Stimulated activated CD4-positive, alpha-beta T cell treated with anti-CD3 and anti-CD28 coated beads, Interleukin-15, amount 100 ng/mL, for 24 hours (primary cell): ENCODE data around the gene HOXB4.

ENCODE experiments used
- DNase-seq: peaks from one replicate; pipeline ENCODE4 v3.0.0-alpha.2; 2020

HOXB4 gene

DNA sequence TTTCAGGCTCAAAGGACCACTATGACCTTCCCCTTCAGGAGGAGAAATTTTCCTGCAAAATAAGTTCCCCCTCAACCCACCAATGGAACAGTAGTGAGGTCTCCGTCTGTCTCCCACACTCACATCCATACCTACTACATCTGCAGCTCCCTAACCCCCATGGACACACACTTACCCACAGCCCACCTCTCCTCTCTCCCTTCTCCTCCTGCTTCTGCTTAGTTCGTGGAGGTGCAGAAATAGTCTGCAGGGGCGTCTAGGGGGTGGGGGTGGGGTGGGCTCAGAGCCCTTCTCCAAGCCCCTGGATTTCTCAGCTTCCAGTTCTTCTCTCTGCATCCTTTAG lies 8.9 kb downstream of the HOXB4 start:
- no peak for DNase-seq

DNA sequence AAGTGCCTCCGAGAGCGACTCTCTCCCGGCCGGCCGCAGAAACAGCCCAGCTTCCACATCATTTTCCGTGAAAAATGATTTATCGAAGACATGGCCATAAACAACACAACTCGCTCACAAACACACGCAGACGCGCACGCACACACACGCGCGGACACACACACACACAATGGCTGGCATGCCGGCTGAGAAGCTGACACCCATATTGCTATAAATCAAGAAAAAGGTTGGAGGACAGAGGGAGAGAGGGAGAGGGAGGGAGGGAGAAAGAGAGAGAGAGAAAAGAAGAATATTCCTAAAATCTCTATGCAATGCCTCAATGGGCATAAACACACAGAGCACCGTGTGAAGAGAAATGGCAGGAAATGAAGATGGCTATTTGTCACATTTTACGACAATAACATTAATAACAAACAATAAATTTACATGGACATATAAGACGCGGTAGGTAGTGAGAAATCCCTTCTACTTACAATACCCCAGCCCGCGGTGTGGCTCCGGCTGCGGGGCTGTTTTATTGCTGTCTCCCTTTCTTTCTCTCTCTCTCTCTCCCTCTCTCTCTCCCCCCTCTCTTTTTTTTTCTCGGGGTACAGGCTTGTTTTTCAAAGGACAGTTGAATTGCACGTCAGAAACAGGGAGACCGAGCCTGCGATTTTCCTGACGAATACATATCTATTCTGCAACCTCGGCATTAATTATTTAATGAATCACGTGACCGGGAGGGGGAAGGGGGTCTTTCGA lies 9.5 kb downstream of the HOXB4 start:
- no peak for DNase-seq

DNA sequence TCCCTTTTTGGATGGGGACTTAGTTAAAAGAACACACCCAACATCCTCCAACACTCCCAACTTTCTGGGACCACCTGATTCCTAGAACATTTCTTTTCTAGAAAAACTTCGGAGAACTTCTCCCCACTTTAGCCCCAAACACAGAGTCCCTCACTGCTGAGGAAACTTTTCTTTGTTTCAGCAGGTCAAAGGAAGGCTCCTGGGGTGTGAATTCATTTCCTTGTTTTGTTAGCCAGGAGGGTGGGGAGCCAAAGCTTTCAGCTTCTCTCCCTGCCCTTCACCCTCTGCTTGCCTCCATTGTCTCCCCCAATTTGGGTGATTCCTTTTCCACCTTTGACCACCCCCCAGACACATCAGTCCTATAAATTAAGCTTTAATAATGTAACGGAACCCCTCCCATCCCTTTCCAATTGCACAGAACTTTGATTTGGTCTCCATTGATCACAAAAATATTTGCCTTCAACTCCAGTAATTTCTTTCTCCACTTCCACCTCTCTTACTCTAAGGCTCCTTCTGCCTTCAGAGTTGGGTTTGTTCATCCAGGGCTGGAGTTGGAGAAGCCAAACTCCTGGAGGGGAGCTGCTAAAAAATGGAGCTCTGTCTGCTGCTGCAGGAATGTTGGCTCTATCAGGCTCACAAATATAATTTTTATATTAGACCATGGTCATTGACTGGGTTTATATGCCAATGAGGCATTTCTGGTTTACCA lies 10.3 kb downstream of the HOXB4 start:
- no peak for DNase-seq

DNA sequence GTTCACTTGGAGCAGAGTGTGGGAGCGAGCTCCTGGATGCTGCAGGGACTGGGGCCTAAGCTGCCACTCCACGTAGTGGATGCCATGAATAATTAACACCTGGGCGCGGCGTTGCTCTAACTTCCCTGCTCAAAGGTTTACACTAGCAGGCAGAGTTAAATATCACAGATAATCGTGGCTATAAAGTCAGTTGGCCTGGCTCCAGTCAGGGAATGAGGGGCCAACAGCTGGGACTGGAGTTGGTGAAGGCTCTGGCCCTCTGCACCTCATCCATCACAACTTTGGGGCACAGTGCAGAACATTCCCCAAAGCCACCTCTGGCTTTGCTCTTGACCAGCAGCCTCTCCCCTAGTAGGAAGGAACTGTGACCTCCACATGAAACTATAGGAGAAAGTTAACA lies 10.9 kb downstream of the HOXB4 start:
- no peak for DNase-seq

DNA sequence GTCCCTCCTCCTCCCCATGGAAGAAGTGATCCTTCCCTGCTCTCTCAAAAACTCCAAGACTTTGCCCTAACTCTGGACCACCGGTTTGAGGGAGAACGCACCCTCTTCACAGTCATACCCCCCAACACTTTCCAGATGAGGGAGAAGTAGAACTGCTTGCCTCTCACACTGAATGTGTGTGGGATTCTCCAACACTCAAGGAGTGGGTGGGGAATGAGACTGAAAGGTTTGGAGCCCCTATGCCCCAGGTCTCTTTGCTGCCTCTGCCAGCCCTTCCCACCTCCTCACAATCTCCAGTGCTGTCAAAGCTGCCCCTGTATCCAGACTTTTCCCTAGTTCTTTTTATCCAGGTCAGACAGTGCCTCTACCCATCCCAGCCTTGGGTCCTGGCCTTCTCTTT lies 11.4 kb downstream of the HOXB4 start:
- DNase-seq = no peak

DNA sequence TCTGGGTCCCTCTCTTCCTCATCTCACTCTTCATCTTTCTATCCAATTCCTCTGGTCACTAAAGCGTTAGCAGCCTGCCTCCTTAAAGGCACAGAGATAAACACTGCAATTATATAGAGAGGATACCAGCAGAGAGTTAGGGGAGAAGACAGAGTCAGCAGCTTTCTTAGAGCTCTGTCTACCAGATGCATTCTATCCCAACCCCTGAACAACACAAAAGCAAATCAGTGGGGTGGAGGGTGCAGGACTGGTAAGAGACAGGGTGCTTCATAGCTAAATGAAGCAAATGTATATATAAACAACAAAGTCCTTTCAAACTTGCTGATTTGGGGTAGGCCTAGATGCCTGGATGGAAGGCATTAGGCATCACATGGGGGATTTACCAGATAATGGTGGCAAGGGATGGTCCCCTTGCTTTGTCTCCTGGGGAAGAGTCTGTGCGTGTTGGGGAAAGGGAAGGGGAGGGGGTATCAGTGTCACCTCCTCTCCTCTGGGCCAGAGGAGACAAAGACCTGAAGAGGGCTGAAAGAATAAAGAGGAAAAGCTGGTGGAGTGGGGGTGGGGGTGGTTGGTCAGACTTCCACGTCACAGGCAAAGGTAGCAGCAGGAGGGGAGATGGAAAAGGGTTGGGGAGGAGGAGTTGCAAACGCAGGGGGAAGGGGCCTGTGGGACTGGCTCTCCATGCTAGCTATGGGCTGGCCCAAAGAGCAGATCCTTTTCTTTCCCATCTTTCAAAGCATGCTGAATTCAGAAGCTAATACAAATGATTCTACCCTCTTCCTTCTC lies 12.0 kb downstream of the HOXB4 start:
- DNase-seq = no peak

DNA sequence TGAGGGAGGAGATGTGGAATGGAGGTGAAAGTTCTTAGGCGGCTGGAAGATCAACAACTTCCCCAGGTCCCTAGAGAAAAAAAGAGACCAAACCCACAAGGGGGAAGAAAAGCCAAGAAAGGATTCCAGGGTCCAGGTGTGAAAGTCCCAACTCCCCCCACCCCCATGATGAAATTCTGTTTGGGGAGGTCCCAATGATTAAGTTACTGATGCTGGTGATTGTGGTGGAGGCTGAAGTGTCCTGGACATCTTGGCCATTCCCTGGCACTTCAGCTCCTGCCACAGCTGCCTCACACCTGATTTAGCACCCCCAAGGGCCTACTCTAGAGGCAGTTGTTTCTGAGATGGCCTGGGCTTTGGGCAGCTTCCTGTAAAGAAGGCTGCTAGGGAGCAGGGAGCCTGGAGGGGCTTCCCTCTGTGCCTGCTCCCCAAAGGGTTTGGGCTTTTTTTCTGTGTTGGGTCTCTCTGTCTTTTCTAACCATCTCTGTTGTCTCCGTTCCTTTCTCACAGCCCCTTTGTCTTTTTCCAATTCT lies 13.1 kb downstream of the HOXB4 start:
- DNase-seq = no peak

DNA sequence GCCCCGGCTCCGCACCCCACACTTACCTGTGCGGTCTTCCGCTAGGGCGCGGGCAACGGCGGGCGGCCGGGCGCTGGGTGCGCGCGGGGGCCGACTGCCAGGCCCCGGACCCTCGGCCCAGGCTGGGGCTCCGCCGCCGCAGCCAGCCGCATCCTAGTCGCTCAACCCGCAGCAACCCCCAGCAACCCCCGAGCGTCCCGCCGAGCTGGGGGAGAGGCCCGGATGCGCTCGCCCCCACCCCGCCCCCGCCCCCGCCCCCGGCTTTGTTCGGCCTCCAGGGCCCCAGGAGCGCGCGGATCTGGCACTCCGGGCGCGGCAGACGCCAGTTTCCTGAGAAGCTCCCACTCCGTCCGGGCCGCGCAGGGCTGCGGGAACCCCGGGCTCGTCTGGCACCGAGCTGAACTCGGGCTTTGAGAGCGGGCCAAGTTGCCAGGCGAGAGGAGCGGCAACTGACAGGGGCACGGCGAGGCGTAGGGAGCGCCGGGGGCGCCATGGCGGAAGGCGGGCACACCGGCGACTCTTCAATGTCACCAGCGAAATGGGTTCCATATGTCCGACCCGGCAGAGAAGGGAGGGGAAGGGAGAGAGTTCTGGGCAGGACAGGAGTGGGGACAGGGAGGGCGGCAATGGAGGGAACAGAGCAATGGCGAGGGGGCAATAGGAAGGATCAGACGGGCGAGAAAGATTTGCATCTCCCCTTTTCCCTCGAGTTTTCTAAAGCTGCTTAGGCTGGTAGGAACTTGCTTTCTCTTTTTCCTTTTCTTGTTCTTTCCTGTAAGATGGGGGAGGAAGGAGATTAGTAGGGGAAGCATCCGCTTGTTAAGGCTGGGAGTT lies 13.7 kb downstream of the HOXB4 start:
- no peak for DNase-seq

DNA sequence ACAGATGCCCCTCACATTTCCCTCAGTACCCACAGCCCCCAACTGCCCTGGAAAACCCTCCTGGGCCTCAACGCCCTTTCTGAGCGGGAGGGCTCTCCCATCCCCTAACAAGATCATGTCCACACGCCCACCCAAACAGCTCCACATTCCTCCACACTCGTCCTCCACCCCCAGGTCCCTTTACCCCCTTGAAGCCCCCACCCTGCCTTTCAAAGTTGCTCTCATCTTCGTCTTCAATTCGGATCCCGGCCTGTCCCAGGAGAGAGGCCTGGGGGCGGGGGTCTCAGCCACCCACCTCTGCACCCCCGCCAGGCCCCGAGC lies 14.3 kb downstream of the HOXB4 start:
- no peak for DNase-seq

DNA sequence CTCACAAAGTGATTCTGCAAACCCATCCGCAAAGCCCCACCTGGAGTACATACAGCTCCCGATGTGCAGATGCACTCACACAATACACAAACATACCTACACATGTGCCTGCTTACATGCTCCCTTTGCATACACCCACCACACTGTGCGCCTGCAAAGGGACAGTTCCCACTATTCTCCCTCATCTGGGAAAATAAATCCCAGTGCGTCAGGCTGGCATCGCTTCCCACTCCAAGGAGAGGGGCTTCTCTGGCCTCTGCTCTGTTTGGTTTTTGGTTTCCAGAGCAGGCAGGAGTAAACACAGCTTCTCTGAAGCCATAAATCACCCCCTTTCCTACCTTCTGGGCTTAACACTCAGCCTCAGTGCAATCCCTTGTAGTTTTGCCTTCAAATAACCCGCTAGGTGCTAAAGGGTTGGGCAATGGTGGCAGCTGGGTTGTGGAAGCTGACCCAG lies 14.7 kb downstream of the HOXB4 start:
- DNase-seq = no peak

DNA sequence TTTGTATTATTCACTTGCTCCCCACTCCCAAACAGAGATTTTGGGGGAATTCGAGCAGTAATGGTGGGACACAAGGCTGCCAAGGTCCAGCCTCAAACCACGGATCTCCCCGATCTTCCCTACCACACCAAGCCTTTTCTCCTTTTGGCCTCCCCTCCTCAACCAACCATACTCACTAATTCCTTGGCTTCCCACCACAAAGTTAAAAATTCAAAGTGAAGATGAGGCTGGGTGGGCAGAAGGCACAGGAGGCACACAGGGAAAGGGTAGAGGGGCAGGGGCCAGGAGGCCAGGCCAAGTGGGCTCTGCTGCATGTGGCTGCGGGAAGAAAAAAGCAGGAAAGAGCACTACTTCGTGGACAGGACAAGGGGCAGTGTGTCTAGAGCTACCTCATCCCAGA lies 15.2 kb downstream of the HOXB4 start:
- DNase-seq = no peak

DNA sequence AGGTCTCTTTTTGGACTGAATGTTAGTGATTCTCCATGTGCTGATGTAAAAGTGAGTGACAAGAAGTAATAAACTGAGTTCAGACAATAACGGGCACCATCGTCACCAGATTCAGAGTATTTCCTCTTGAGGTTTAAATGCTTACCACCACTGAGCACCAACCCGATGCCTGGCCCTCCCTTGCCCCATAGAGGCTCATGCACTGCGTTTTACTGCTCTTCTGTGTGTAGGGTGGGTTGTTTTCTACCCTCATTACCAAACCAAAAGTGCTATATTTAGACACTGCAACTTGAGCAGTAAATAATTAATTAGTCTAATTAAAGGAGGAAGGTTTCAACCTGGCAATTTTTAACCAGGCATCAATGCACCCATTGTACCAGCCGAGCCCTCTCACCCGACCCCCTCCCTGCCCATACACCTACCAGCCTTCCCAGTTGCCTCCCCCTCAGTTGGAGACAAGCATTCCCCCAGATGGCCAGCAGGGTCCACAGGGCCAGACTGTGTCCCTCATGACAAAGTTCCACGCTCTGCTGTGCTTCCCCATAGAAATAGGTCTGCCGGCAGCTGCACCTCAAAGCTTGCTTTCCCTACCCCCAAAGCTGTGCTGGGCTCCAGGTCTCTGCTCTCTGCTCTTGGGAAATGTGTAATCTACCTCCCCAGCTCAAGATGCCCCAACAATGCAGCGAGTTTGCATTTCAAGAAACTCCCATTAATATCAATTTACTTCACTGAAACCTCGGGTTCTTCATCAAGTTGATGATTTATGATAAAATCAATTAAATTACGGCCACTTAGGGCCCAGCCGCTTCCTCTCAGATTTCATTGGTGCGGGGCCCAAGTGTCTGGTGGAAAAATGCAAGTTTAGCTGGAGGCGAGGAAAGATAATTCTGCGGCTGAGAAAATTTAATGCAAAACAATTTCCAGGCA lies 16.0 kb downstream of the HOXB4 start:
- DNase-seq = no peak

DNA sequence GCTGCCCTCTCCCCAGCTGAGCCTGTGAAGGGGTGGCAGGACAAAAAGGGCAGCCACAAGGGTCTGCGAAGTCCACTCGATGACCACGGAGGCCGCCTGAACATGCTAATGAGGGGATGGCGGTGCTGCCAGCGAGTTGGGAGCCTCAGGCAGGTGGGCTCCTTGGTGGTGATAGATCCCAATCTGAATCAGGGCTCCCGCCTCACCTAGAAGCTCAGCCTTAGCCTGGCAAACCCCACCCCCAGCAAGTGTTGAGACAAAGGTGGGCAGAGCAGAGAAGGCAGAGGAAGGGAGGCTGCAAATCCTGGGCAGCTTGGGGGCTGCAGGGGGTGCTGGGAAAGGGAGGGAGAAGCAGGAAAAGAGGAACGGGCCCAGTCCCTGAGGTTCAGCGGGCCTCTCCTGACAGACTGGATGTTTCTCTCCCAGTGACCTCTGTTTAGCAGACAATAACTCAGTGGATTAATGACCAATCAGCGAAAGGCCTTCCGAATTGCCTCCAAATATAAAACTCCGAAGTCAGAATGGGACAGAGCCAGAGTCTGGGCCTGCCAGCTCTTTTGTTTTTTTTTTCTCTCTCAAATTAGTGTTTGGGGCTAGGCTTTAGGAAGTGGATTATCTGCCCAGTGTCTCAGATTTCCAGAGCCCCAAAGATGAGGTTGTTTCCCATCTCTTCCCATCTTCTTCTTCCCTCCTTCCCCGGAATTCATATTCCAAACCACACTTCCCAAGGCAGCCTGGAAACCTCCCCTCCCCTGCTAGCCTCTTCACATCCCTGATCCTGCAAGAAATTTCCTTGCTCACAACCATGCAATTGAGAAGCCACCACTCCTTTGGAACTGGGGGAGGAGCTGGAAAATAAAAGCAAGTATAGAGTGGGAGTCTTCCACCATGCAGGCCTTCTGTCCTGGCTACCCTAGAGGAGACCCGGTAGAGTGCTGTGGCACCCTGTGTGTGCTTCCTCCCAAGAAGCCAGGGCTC lies 18.0 kb downstream of the HOXB4 start:
- DNase-seq = no peak

DNA sequence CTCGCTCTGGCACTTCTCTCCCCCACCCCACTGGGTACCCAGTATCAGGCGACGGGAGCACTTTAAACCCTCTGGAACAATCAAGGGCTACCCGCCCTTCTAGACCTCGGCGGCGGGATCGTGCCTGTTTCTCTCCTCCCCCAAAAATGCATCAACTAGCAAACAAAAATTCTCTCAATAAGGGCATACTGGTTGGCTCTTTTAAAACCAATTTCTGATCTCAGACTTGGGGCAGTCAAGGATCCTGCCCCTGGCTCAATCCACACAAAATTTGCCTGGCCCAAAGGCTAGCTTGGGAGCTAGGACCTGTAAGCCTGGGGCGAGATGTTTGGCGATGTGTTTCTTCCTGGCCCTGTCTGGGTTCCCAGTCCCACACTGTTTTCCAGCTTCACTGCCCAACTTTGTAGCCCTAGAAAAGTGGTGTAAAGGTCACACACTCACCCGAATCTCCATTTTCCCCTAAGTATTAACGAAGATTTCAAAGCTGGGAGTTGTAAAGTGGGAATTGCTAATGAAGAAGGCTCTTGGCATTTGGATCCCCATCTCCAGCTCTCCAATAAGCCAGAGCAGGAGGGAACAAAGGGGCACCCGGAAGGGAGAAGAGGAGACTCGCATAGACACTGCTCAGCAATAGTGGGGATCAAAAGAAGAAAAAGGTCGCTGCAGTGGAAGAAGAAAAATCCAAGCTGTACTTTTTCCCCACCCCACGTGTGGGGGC lies 18.9 kb downstream of the HOXB4 start:
- no peak for DNase-seq

DNA sequence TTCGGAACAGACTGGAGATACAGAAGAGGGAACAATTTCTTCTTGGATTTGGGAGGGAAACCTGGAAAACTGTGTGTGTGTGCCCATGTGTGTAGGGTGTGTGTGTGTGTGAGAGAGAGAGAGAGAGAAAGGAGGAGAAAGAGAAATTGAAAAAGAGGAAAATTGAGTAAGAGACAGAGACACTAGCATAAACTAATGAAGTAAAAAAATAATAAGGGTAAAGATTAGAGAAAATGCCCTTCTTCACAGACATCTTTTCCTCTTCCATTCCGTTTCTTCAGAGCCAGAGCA lies 19.4 kb downstream of the HOXB4 start:
- DNase-seq = no peak

DNA sequence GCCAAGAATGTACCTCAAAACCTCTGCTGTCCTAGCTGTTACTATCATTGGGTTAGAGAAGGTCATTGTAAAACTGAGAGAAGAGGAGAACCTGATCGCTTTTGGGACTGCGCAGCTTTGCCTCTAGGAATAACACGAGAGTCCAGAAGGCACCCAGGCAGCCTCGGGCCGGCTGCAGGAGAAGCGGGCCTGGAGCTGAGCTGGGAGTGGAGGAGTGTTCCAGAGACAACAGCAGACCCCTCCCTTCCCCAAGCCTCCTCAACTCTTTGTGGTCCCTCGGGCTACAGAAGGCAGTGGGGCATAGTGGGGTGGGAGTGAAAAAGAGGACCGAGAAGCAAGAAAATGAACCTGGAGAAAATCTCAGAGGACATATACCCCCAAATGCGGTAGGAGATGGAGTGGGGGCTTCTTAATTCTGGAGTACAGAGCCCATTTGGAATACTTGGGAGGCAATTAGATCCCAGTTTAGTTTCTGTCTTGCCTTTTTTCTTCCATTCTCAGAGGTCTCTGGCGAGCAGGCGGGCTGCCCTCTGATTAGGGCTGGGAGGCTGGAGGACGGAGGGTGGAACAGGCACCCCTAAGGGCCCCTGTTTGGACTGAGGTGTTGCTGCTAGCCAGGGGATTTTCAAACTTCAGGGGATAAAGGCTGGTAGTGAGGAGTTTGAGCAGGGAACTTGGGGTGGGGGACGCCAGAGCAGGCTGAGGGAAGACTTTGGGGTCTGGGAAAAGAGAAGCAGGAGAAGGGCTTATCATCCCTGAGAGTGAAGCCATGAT lies 19.9 kb downstream of the HOXB4 start:
- DNase-seq = no peak

DNA sequence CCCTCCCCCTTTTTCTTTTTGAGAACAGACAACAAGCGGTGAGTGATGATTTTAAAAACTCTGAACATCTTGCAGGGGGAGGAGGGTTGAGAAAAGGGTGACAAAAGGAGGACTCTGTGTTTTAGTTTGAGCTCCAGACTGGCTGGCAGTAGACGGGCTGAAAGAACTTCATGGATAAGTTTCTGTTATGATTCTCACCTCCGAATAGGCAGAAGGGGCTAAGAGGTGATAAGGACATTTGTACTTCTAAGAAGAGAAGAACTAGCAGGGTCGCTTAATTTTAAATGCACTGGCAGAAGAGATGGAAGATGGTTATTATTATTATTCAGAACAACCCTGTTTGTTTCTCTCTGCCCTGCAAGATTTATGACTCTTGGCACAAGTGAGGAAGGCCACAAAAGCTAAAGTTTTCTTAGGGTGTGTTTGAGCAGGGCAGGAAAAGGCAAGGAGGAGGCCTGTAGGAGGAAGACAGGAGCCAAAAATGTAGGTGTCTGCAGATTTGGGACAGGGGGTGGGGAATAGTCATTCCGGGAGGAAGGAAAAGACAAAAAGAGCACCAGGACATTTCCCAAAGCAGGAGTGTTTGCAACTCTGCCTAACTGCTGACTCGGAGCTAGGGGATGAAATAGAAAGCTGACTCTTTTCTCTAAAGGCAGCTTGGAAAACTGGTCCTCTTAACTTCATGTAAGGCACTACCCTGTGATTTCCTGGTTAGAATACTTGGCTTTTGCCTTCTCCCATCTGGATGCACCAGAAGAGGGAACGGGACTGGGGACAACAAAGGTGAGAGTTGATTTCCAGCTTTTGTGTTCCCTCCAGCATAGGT lies 21.4 kb downstream of the HOXB4 start:
- no peak for DNase-seq

DNA sequence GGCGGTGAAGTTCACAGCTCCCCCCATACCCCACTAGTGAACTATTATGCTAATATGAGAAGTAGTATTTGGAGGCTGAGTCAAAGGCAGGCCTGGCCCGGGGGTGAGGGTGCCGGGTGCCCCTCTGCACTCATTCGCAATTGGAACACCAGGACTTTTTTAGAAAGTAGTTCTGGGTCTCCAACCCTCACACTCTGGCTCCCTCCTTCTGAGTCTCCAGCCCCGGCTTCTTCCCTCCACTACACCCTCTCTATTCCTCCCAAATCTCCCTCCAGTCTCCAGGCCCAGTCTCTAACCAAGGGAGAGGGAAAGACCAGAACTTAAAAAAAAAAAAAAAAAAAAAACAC lies 21.9 kb downstream of the HOXB4 start:
- no peak for DNase-seq
